ENCODE measurements around the gene GRIFIN.

DNA sequence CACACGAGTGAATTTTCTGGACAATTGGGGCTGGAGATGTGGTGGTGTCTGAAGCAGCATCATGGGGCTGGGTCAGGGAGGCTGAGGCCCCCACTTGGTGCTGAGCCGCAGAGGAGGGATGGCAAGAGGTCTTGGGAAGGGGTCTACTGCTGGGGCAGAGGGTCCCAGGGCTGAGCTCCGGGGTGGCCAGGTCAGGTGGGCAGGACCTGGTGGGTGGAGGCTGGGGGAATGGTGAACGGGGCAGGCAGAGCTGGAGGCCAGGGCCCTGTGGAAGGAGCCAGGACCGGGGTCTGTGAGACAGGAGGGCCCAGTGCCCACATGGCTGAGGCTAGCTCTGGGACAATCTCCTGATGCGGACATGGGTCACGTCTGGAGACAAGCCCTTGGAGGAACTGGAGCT lies 23.0 kb upstream of the GRIFIN start:
- TF ChIP-seq, protein P1, sequence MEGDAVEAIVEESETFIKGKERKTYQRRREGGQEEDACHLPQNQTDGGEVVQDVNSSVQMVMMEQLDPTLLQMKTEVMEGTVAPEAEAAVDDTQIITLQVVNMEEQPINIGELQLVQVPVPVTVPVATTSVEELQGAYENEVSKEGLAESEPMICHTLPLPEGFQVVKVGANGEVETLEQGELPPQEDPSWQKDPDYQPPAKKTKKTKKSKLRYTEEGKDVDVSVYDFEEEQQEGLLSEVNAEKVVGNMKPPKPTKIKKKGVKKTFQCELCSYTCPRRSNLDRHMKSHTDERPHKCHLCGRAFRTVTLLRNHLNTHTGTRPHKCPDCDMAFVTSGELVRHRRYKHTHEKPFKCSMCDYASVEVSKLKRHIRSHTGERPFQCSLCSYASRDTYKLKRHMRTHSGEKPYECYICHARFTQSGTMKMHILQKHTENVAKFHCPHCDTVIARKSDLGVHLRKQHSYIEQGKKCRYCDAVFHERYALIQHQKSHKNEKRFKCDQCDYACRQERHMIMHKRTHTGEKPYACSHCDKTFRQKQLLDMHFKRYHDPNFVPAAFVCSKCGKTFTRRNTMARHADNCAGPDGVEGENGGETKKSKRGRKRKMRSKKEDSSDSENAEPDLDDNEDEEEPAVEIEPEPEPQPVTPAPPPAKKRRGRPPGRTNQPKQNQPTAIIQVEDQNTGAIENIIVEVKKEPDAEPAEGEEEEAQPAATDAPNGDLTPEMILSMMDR (conservative IDR thresholded peaks at IDR 0.05): no peak
- no peak for TF ChIP-seq ZFX (IDR thresholded peaks at IDR 0.05)
